ENCODE data around the gene KSR1.

DNA sequence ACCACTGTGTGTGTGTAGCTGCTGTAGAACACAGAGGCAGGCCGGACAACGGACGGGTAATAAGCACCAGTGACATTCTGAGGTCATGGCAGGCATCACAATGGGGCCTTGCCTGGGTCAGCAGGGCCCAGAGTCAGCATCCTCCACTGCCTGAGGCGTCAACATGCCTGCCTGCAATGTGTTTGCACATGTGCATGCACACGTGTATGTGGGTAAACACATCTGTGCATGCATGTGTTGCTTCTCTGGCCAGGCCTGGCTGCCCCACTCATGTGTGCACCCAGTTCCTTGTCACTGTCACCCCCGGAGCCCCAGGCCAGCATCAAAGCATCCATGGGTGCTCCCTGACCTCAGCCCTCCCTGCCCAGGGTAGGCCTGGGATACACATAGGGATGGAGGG, 218.1 kb downstream of the KSR1 start:
- TF ChIP-seq, protein P1, sequence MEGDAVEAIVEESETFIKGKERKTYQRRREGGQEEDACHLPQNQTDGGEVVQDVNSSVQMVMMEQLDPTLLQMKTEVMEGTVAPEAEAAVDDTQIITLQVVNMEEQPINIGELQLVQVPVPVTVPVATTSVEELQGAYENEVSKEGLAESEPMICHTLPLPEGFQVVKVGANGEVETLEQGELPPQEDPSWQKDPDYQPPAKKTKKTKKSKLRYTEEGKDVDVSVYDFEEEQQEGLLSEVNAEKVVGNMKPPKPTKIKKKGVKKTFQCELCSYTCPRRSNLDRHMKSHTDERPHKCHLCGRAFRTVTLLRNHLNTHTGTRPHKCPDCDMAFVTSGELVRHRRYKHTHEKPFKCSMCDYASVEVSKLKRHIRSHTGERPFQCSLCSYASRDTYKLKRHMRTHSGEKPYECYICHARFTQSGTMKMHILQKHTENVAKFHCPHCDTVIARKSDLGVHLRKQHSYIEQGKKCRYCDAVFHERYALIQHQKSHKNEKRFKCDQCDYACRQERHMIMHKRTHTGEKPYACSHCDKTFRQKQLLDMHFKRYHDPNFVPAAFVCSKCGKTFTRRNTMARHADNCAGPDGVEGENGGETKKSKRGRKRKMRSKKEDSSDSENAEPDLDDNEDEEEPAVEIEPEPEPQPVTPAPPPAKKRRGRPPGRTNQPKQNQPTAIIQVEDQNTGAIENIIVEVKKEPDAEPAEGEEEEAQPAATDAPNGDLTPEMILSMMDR (IDR thresholded peaks at IDR 0.05) = no peak
- TF ChIP-seq POLR2A (IDR thresholded peaks at IDR 0.05) = no peak
